ENCODE measurements around the gene OTOP1.
"Not testable (repeated sequence)": the region's sequence is repeated elsewhere in the genome, so short reads cannot be mapped to it uniquely, and the experiment has no call there.

Gene OTOP1

GRCh38 chr4:4233610-4234009 is 6.9 kb upstream of the OTOP1 start:
- no peak for DNase-seq (ENCODE audit: low read depth in 2 of 2)

GRCh38 chr4:4228356-4228668 is 1.6 kb upstream of the OTOP1 start:
- DNase-seq (ENCODE audit: low read depth in 2 of 2) = no peak

GRCh38 chr4:4227510-4228355 is 1.0 kb upstream of the OTOP1 start:
- no peak for DNase-seq (ENCODE audit: low read depth in 2 of 2)

- DNase-seq (ENCODE audit: low read depth in 2 of 2) = no peak
These were observed 669 bp downstream of the OTOP1 start for GRCh38 chr4:4225915-4226605.

- no peak for DNase-seq (ENCODE audit: low read depth in 2 of 2)
These were observed 9.6 kb downstream of the OTOP1 start for GRCh38 chr4:4217113-4217512.

- DNase-seq (ENCODE audit: low read depth in 2 of 2) = no peak
These were observed 10.1 kb downstream of the OTOP1 start for GRCh38 chr4:4216648-4217047.

GRCh38 chr4:4213674-4214073 is 13.1 kb downstream of the OTOP1 start:
- DNase-seq (ENCODE audit: low read depth in 2 of 2) = not testable (repeated sequence)

GRCh38 chr4:4206204-4206603 is 20.5 kb downstream of the OTOP1 start:
- no peak for DNase-seq (ENCODE audit: low read depth in 2 of 2)

GRCh38 chr4:4204401-4204745 is 22.4 kb downstream of the OTOP1 start:
- no peak for DNase-seq (ENCODE audit: low read depth in 2 of 2)

GRCh38 chr4:4203688-4204400 is 22.9 kb downstream of the OTOP1 start:
- DNase-seq (ENCODE audit: low read depth in 2 of 2) = no peak

- no peak for DNase-seq (ENCODE audit: low read depth in 2 of 2)
These were observed 24.2 kb downstream of the OTOP1 start for GRCh38 chr4:4202510-4202909.

GRCh38 chr4:4200624-4201023 is 26.1 kb downstream of the OTOP1 start:
- DNase-seq (ENCODE audit: low read depth in 2 of 2) = no peak

- no peak for DNase-seq (ENCODE audit: low read depth in 2 of 2)
These were observed 31.4 kb downstream of the OTOP1 start for GRCh38 chr4:4195354-4195753.

- DNase-seq (ENCODE audit: low read depth in 2 of 2) = not testable (repeated sequence)
These were observed 38.2 kb downstream of the OTOP1 start for GRCh38 chr4:4188557-4188956.

GRCh38 chr4:4185528-4185927 is 41.2 kb downstream of the OTOP1 start:
- no peak for DNase-seq (ENCODE audit: low read depth in 2 of 2)

- DNase-seq (ENCODE audit: low read depth in 2 of 2) = no peak
These were observed 43.7 kb downstream of the OTOP1 start for GRCh38 chr4:4182835-4183568.

- DNase-seq (ENCODE audit: low read depth in 2 of 2) = no peak
These were observed 56.1 kb downstream of the OTOP1 start for GRCh38 chr4:4170596-4171150.

- not testable (repeated sequence) for DNase-seq (ENCODE audit: low read depth in 2 of 2)
These were observed 58.5 kb downstream of the OTOP1 start for GRCh38 chr4:4167981-4168780.

GRCh38 chr4:4166986-4167385 is 59.7 kb downstream of the OTOP1 start:
- not testable (repeated sequence) for DNase-seq (ENCODE audit: low read depth in 2 of 2)

- not testable (repeated sequence) for DNase-seq (ENCODE audit: low read depth in 2 of 2)
These were observed 60.9 kb downstream of the OTOP1 start for GRCh38 chr4:4165701-4166392.
